NCI-H524 (cell line): ENCODE data around the gene ACOT4.
"Not testable (repeated sequence)": the region's sequence is repeated elsewhere in the genome, so short reads cannot be mapped to it uniquely, and the experiment has no call there.

Experiments
- DNase-seq, 2 experiments: peaks; one replicate each; lab custom pipeline; 2025; lab: John Stamatoyannopoulos, UW

Gene ACOT4

GRCh38 chr14:73577214-73577613, 14.5 kb upstream of the ACOT4 start:
- not testable (repeated sequence) for DNase-seq

- DNase-seq: not testable (repeated sequence)
Measured at GRCh38 chr14:73582102-73582979, 9.3 kb upstream of the ACOT4 start.

- no peak for DNase-seq
Measured at GRCh38 chr14:73588695-73589094, 3.0 kb upstream of the ACOT4 start.

GRCh38 chr14:73589116-73589515, 2.6 kb upstream of the ACOT4 start:
- DNase-seq: no peak

- DNase-seq: not testable (repeated sequence)
Measured at GRCh38 chr14:73590673-73591004, 1.0 kb upstream of the ACOT4 start.

GRCh38 chr14:73594491-73594890, 2.8 kb downstream of the ACOT4 start:
- no peak for DNase-seq

- DNase-seq: no peak
Measured at GRCh38 chr14:73599499-73599898, 7.8 kb downstream of the ACOT4 start.

- DNase-seq: no peak
Measured at GRCh38 chr14:73602994-73603393, 11.3 kb downstream of the ACOT4 start.

GRCh38 chr14:73606271-73606670, 14.6 kb downstream of the ACOT4 start:
- DNase-seq: no peak

- no peak for DNase-seq
Measured at GRCh38 chr14:73607241-73607640, 15.6 kb downstream of the ACOT4 start.

- no peak for DNase-seq
Measured at GRCh38 chr14:73610687-73611086, 19.0 kb downstream of the ACOT4 start.

- peak; percentile 64 to 82 for DNase-seq
Measured at GRCh38 chr14:73612339-73613045, 20.8 kb downstream of the ACOT4 start, which contains the start of gene ACOT6. TSS of gene ACOT6 (plus strand) at chr14:73612517. CDS start at chr14:73612572, 55 bp downstream.

GRCh38 chr14:73613046-73613383, 21.3 kb downstream of the ACOT4 start:
- DNase-seq: peak in 1 of 2 experiments; percentile 61

- no peak for DNase-seq
Measured at GRCh38 chr14:73613419-73613963, 21.8 kb downstream of the ACOT4 start.

- no peak for DNase-seq
Measured at GRCh38 chr14:73616831-73617230, 25.2 kb downstream of the ACOT4 start.

GRCh38 chr14:73619524-73619923, 27.9 kb downstream of the ACOT4 start:
- DNase-seq: no peak

- no peak for DNase-seq
Measured at GRCh38 chr14:73620268-73620667, 28.6 kb downstream of the ACOT4 start.

GRCh38 chr14:73623504-73624054, 31.9 kb downstream of the ACOT4 start:
- DNase-seq: no peak

GRCh38 chr14:73625706-73626105, 34.0 kb downstream of the ACOT4 start:
- DNase-seq: no peak

- no peak for DNase-seq
Measured at GRCh38 chr14:73627151-73627558, 35.5 kb downstream of the ACOT4 start.

GRCh38 chr14:73630009-73630780, 38.5 kb downstream of the ACOT4 start:
- no peak for DNase-seq
